Panc1 (cell line): ENCODE data around the gene TMEM167A. TPM values are rescaled to one million over a fixed set of nuclear protein-coding genes. Genes with fewer than 3 reads are reported as not detected.

ENCODE experiments used
- ATAC-seq: fragments of 200-7000 bp; cut with Tn5 transposase; 2 replicates; pipeline ENCODE4 v1.9.1; 2020; ENCODE audit warnings: mild to moderate bottlenecking, moderate library complexity
- BruUV-seq: library from RNA; stranded (reverse); fragments of 400-500 nt; replicated peaks from 2 replicates; lab custom pipeline; 2021; lab: Mats Ljungman, UMichigan
- CTCF ChIA-PET: fragments of 300-600 bp; sonication (Branson Sonifier 250); formaldehyde crosslinking; loops from one replicate; lab custom pipeline; 2022; ENCODE audit warnings: antibody characterized with exemption; lab: Charles Lee
- POLR2A ChIA-PET: fragments of 300-600 bp; sonication (Branson Sonifier 250); formaldehyde crosslinking; loops from one replicate; lab custom pipeline; 2022; ENCODE audit warnings: antibody characterized with exemption; lab: Charles Lee
- DNase-seq: peaks from one replicate; pipeline ENCODE4 v3.0.0-alpha.2; 2010; ENCODE audit warnings: low read depth, low spot score
- H3K27ac ChIP-seq: 2 replicates; pipeline ENCODE4 v1.5.1; 2011; ENCODE audit warnings: mild to moderate bottlenecking, low read length, inconsistent platforms
- H3K27me3 ChIP-seq: fragments of 200-500 bp; sonication (Bioruptor generic); 2 replicates; pipeline ENCODE4 v1.6.0; 2014; ENCODE audit warnings: low read length, inconsistent platforms; ENCODE audit not compliant: control insufficient read depth, insufficient read depth
- H3K36me3 ChIP-seq: fragments of 200-500 bp; sonication (Bioruptor generic); 2 replicates; pipeline ENCODE4 v1.5.1; 2014; ENCODE audit warnings: inconsistent platforms, mild to moderate bottlenecking, low read length, moderate library complexity; ENCODE audit not compliant: control insufficient read depth, insufficient read depth
- H3K4me1 ChIP-seq: 2 replicates; pipeline ENCODE4 v1.5.1; 2011; ENCODE audit warnings: inconsistent platforms, mild to moderate bottlenecking, low read length, moderate library complexity; ENCODE audit not compliant: control insufficient read depth, insufficient read depth
- H3K4me3 ChIP-seq, 2 experiments: 2 replicates each; pipeline ENCODE4 v1.5.1; 2011 to 2012; ENCODE audit warnings: low read depth in 2 of 2, low read length in 2 of 2, mild to moderate bottlenecking in 2 of 2, inconsistent platforms in 1 of 2, moderate library complexity in 1 of 2
- H3K9me3 ChIP-seq: fragments of 200-500 bp; sonication (Bioruptor generic); 2 replicates; pipeline ENCODE4 v1.5.1; 2014; ENCODE audit warnings: low read depth, mild to moderate bottlenecking, inconsistent platforms, low read length, moderate library complexity; ENCODE audit not compliant: control insufficient read depth, insufficient read depth
- POLR2AphosphoS5 ChIP-seq: IDR thresholded peaks from 2 replicates; pipeline ENCODE4 v1.6.1; 2012; ENCODE audit warnings: mild to moderate bottlenecking, low read depth, low read length, moderate library complexity
- SIN3A ChIP-seq: IDR thresholded peaks from 2 replicates; pipeline ENCODE4 v1.6.1; 2012; ENCODE audit warnings: low read depth, mild to moderate bottlenecking, low read length, moderate library complexity, borderline replicate concordance; ENCODE audit not compliant: insufficient read depth
- TCF7L2 ChIP-seq: IDR thresholded peaks from 2 replicates; pipeline ENCODE4 v1.6.1; 2011; ENCODE audit warnings: mild to moderate bottlenecking, low read depth, low read length, inconsistent platforms
- in situ Hi-C: cut with HindIII; loops from 2 replicates; pipeline ENCODE4 v1.10.0; 2016; ENCODE audit warnings: low sequenced_read_pairs, low pct_unique_long_range_greater_than_20kb
- intact Hi-C: fragments of 100-400 bp; cut with micrococcal nuclease; formaldehyde crosslinking; loops from one replicate; pipeline ENCODE4 v1.10.0; 2022; ENCODE audit not compliant: unreplicated experiment
- total RNA-seq: library from RNA; stranded (reverse); gene quantifications from one replicate; pipeline ENCODE4 v1.2.1, GENCODE V29; 2021; ENCODE audit not compliant: unreplicated experiment
- TF ChIP-seq, protein P1 (sequence below), 2 experiments: IDR thresholded peaks; 2 replicates each; pipeline ENCODE4 v1.6.1; 2011 to 2012; ENCODE audit warnings: low read depth in 2 of 2, control low read depth in 1 of 2, low read length in 1 of 2, mild to moderate bottlenecking in 1 of 2, moderate library complexity in 1 of 2; ENCODE audit not compliant: insufficient read depth in 1 of 2
- TF ChIP-seq, protein P2 (sequence below): fragments of 450-650 bp; IDR thresholded peaks from 2 replicates; pipeline ENCODE4 v1.5.1; 2017; ENCODE audit warnings: mild to moderate bottlenecking

TMEM167A gene
- total RNA-seq, 1 experiment from 2014 or later: 117 TPM

DNA sequence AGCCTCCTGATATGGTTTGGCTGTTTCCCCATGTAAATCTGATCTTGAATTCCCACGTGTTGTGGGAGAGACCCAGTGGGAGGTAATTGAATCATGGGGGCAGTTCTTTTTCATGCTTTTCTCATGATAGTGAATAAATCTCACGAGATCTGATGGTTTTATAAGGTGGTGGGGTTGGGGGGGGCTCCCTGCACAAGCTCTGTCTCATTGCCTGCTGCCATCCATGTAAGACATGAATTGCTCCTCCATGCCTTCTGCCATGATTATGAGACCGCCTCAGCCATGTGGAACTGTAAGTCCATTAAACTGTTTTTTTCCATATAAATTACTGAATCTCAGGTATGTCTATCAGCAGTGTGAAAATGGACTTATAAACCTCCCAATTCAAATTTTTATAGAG lies 13.0 kb upstream of the TMEM167A start:
- no peak for ATAC-seq

GRCh38 chr5:83085106-83085505 lies 7.9 kb upstream of the TMEM167A start:
- H3K4me1 ChIP-seq: no peaks in the 10 kb centered on the region

More for the DNA sequence above, 13.0 kb upstream of the TMEM167A start:
- no TSS peak for BruUV-seq
- Histone ChIP-seq H3K4me1 (no peaks in the 10 kb centered on the region), H3K27me3 (no peaks in the 10 kb centered on the region), H3K36me3 (no peaks in the 10 kb centered on the region), H3K27ac (no peak overlapping the region), H3K4me3 (no peak overlapping the region), H3K9me3 (peaks cover 15% of the 10 kb centered on the region; the same call in 1 of the 2 replicates)
- in situ Hi-C loops (no loop called here), intact Hi-C loops (no loop called here)
- TF ChIP-seq, protein P1, sequence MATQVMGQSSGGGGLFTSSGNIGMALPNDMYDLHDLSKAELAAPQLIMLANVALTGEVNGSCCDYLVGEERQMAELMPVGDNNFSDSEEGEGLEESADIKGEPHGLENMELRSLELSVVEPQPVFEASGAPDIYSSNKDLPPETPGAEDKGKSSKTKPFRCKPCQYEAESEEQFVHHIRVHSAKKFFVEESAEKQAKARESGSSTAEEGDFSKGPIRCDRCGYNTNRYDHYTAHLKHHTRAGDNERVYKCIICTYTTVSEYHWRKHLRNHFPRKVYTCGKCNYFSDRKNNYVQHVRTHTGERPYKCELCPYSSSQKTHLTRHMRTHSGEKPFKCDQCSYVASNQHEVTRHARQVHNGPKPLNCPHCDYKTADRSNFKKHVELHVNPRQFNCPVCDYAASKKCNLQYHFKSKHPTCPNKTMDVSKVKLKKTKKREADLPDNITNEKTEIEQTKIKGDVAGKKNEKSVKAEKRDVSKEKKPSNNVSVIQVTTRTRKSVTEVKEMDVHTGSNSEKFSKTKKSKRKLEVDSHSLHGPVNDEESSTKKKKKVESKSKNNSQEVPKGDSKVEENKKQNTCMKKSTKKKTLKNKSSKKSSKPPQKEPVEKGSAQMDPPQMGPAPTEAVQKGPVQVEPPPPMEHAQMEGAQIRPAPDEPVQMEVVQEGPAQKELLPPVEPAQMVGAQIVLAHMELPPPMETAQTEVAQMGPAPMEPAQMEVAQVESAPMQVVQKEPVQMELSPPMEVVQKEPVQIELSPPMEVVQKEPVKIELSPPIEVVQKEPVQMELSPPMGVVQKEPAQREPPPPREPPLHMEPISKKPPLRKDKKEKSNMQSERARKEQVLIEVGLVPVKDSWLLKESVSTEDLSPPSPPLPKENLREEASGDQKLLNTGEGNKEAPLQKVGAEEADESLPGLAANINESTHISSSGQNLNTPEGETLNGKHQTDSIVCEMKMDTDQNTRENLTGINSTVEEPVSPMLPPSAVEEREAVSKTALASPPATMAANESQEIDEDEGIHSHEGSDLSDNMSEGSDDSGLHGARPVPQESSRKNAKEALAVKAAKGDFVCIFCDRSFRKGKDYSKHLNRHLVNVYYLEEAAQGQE (IDR thresholded peaks at IDR 0.05; ENCODE audit: insufficient read depth in 1 of 2, low read depth in 2 of 2, low read length in 1 of 2): no peak
- no peak for TF ChIP-seq TCF7L2
- TF ChIP-seq SIN3A: no peak
- TF ChIP-seq POLR2AphosphoS5: no peak
- TF ChIP-seq, protein P2, sequence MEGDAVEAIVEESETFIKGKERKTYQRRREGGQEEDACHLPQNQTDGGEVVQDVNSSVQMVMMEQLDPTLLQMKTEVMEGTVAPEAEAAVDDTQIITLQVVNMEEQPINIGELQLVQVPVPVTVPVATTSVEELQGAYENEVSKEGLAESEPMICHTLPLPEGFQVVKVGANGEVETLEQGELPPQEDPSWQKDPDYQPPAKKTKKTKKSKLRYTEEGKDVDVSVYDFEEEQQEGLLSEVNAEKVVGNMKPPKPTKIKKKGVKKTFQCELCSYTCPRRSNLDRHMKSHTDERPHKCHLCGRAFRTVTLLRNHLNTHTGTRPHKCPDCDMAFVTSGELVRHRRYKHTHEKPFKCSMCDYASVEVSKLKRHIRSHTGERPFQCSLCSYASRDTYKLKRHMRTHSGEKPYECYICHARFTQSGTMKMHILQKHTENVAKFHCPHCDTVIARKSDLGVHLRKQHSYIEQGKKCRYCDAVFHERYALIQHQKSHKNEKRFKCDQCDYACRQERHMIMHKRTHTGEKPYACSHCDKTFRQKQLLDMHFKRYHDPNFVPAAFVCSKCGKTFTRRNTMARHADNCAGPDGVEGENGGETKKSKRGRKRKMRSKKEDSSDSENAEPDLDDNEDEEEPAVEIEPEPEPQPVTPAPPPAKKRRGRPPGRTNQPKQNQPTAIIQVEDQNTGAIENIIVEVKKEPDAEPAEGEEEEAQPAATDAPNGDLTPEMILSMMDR: no peak
- CTCF ChIA-PET: interaction anchor here (0.6 kb wide), 1 partner anchor 29 kb away, joined by 6 read pairs; no protein-coding TSS in a partner anchor
- DNase-seq: no peak
- POLR2A ChIA-PET: interaction anchor here (0.6 to 1.0 kb wide), 2 partner anchors 13 to 277 kb away, joined by 5 to 6 read pairs; partner anchors contain the start of genes TMEM167A and XRCC4

More at GRCh38 chr5:83085106-83085505, 7.9 kb upstream of the TMEM167A start:
- Histone ChIP-seq H3K27me3 (no peaks in the 10 kb centered on the region), H3K9me3 (no peaks in the 10 kb centered on the region), H3K36me3 (no peaks in the 10 kb centered on the region), H3K4me3 (no peak overlapping the region), H3K27ac (no peak overlapping the region)
- no TSS peak for BruUV-seq
- no peak for TF ChIP-seq POLR2AphosphoS5
- TF ChIP-seq, protein P1 (IDR thresholded peaks at IDR 0.05; ENCODE audit: insufficient read depth in 1 of 2, low read depth in 2 of 2, low read length in 1 of 2): no peak
- TF ChIP-seq, protein P2: no peak
- TF ChIP-seq SIN3A: no peak
- no peak for TF ChIP-seq TCF7L2
- intact Hi-C loops (no loop called here), in situ Hi-C loops (no loop called here)
- CTCF ChIA-PET: no interaction called here
- ATAC-seq: no peak
- POLR2A ChIA-PET: no interaction called here
- DNase-seq: no peak
